WI38 (cell line): ENCODE results near the gene MALRD1.

Source experiments
- H3K4me3 ChIP-seq: 2 replicates; pipeline ENCODE4 v1.5.1; 2011; ENCODE audit warnings: low read depth, mild to moderate bottlenecking, control low read depth, low read length
- CTCF ChIP-seq: IDR thresholded peaks from 2 replicates; pipeline ENCODE4 v1.5.1; 2012; ENCODE audit warnings: low read depth, mild to moderate bottlenecking, control low read depth, low read length

Gene MALRD1

GRCh38 chr10:19204246-19204917 is 155.8 kb downstream of the MALRD1 start:
- H3K4me3 ChIP-seq: no peak overlapping the region

GRCh38 chr10:19209319-19209718 is 160.7 kb downstream of the MALRD1 start:
- H3K4me3 ChIP-seq: no peak overlapping the region
- no peak for TF ChIP-seq CTCF

More at GRCh38 chr10:19204246-19204917, 155.8 kb downstream of the MALRD1 start:
- TF ChIP-seq CTCF: no peak

- no peak for TF ChIP-seq CTCF
- no peak overlapping the region for H3K4me3 ChIP-seq
Measured at GRCh38 chr10:19212590-19212989, 164.0 kb downstream of the MALRD1 start.

GRCh38 chr10:19221216-19221615 is 172.6 kb downstream of the MALRD1 start:
- H3K4me3 ChIP-seq: no peak overlapping the region
- no peak for TF ChIP-seq CTCF

DNA sequence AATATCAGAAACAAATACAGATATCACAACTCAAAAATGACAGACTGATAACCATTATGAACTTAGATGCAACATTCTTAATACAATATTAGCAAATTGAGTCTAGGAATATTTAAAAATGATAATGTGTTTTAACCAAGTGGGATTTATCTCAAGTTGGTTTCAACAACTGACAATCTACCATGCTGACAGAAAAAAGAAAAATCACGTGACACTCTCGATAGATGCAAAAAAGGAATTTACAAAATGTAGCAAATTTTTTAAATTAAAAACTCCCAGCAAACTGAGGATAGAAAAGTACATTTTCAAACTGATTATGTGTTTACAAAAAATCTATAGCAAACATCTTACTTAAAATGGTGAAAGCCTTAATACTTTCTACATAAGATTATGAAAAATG is 177.4 kb downstream of the MALRD1 start:
- H3K4me3 ChIP-seq: no peak overlapping the region
- TF ChIP-seq CTCF: no peak

- no peak for TF ChIP-seq CTCF
- no peak overlapping the region for H3K4me3 ChIP-seq
Measured at GRCh38 chr10:19231034-19231433, 182.4 kb downstream of the MALRD1 start.

- no peak for TF ChIP-seq CTCF
- no peak overlapping the region for H3K4me3 ChIP-seq
Measured at GRCh38 chr10:19245889-19246752, 197.5 kb downstream of the MALRD1 start.
